Activated naive CD4-positive, alpha-beta T cell treated with Interleukin-2 at 50 U/mL for 16 hours (primary cell): ENCODE measurements around the gene SNX10.

Source experiments
- DNase-seq: peaks from one replicate; pipeline ENCODE4 v3.0.0-alpha.2; 2020

SNX10 gene

GRCh38 chr7:26372704-26373103 is 81.0 kb downstream of the SNX10 start:
- no peak for DNase-seq

GRCh38 chr7:26374647-26375373 is 83.1 kb downstream of the SNX10 start:
- DNase-seq, result no peak

GRCh38 chr7:26375726-26376174 is 84.1 kb downstream of the SNX10 start:
- peak; percentile 9 for DNase-seq

- peak; percentile 28 for DNase-seq
Observed at GRCh38 chr7:26376175-26376917, 84.7 kb downstream of the SNX10 start.

- no peak for DNase-seq
Observed at GRCh38 chr7:26378016-26378415, 86.4 kb downstream of the SNX10 start.

- DNase-seq, result no peak
Observed at GRCh38 chr7:26379711-26380110, 88.0 kb downstream of the SNX10 start.

- no peak for DNase-seq
Observed at GRCh38 chr7:26381476-26382353, 90.1 kb downstream of the SNX10 start.

GRCh38 chr7:26385240-26385639 is 93.6 kb downstream of the SNX10 start:
- no peak for DNase-seq

- DNase-seq, result no peak
Observed at GRCh38 chr7:26387731-26388130, 96.1 kb downstream of the SNX10 start.

GRCh38 chr7:26388256-26388655 is 96.6 kb downstream of the SNX10 start:
- no peak for DNase-seq

- DNase-seq, result no peak
Observed at GRCh38 chr7:26390016-26390415, 98.4 kb downstream of the SNX10 start.

- no peak for DNase-seq
Observed at GRCh38 chr7:26393818-26394217, 102.2 kb downstream of the SNX10 start.

- no peak for DNase-seq
Observed at GRCh38 chr7:26397332-26397731, 105.7 kb downstream of the SNX10 start.

- DNase-seq, result no peak
Observed at GRCh38 chr7:26397796-26398426, 106.2 kb downstream of the SNX10 start.

GRCh38 chr7:26398427-26398755 is 106.7 kb downstream of the SNX10 start:
- peak; percentile 26 for DNase-seq

GRCh38 chr7:26398756-26399509 is 107.3 kb downstream of the SNX10 start:
- peak; percentile 19 for DNase-seq

GRCh38 chr7:26399736-26400135 is 108.1 kb downstream of the SNX10 start:
- DNase-seq, result no peak

GRCh38 chr7:26403640-26404039 is 112.0 kb downstream of the SNX10 start:
- no peak for DNase-seq

- no peak for DNase-seq
Observed at GRCh38 chr7:26404189-26404996, 112.7 kb downstream of the SNX10 start.

- DNase-seq, result no peak
Observed at GRCh38 chr7:26406433-26406832, 114.8 kb downstream of the SNX10 start.
